Subcutaneous adipose tissue (tissue), 4 donors: ENCODE measurements around the gene ATXN7L1. TPM values are rescaled to one million over a fixed set of nuclear protein-coding genes. Genes with fewer than 3 reads are reported as not detected.

ENCODE experiments used
- CTCF ChIP-seq: fragments of 450-650 bp; IDR thresholded peaks from one replicate; pipeline ENCODE4 v1.5.1; 2016; ENCODE audit warnings: low read depth, mild to moderate bottlenecking, control low read depth, antibody characterized with exemption, moderate library complexity
- total RNA-seq, 4 donors: library from RNA; depleted of rRNA; stranded (reverse); fragments of >200 nt; gene quantifications; one replicate each; pipeline ENCODE4 v1.1.0, GENCODE V29; 2016

The ATXN7L1 gene
- total RNA-seq, 4 donors from 2014 or later: 11.5 to 29.2 (median 13.3) TPM

- TF ChIP-seq CTCF: no peak
These were observed 2.6 kb upstream of the ATXN7L1 start for GRCh38 chr7:105878746-105879605.

- no peak for TF ChIP-seq CTCF
These were observed 1.3 kb upstream of the ATXN7L1 start for GRCh38 chr7:105877736-105878135.

- no peak for TF ChIP-seq CTCF
These were observed 684 bp upstream of the ATXN7L1 start for GRCh38 chr7:105876964-105877601.

GRCh38 chr7:105875505-105875904 lies 894 bp downstream of the ATXN7L1 start:
- TF ChIP-seq CTCF: no peak

- no peak for TF ChIP-seq CTCF
These were observed 2.3 kb downstream of the ATXN7L1 start for GRCh38 chr7:105874055-105874454.

GRCh38 chr7:105872491-105872890 lies 3.9 kb downstream of the ATXN7L1 start:
- TF ChIP-seq CTCF: no peak

GRCh38 chr7:105871142-105871541 lies 5.3 kb downstream of the ATXN7L1 start:
- TF ChIP-seq CTCF: no peak
